GM21423 (cell line): Measurements from ENCODE around the gene EXOC7.
A peak's percentile ranks its signal among the peaks of the same experiment; 100 is the strongest.
"Not testable (repeated sequence)": the region's sequence is repeated elsewhere in the genome, so short reads cannot be mapped to it uniquely, and the experiment has no call there.

Experiments
- ATAC-seq: cut with Tn5 transposase; IDR thresholded peaks from one replicate; pipeline ENCODE4 v1.9.1; 2021; ENCODE audit warnings: mild to moderate bottlenecking, moderate library complexity; ENCODE audit not compliant: unreplicated experiment

Gene EXOC7

DNA sequence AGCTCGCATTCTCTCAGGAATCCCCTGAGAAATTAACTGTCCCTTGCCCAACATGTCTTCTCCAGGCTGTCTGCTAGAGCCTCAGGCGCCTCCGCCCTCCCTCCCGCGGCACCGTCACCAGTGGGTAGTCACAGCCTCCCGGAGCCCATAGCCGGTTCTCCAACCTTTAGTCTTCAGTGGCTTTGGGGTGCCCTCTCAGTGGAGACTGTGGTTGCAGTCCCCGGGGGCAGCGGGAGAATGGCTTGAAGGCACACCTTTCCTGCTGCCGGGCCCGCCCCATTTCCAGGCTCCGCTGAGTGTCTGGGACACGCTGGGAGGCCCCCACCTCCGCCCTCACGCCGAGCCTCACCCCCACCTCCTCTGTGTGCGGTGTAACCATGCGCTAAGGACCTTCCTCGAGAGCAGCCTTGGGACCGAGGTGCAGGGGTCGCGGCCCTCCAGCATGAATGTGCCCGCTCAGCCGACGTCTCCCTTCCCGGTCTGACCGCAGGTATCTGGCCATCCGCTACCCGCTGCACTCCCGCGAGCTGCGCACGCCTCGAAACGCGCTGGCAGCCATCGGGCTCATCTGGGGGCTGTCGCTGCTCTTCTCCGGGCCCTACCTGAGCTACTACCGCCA, 27.3 kb downstream of the EXOC7 start:
- no peak for ATAC-seq

DNA sequence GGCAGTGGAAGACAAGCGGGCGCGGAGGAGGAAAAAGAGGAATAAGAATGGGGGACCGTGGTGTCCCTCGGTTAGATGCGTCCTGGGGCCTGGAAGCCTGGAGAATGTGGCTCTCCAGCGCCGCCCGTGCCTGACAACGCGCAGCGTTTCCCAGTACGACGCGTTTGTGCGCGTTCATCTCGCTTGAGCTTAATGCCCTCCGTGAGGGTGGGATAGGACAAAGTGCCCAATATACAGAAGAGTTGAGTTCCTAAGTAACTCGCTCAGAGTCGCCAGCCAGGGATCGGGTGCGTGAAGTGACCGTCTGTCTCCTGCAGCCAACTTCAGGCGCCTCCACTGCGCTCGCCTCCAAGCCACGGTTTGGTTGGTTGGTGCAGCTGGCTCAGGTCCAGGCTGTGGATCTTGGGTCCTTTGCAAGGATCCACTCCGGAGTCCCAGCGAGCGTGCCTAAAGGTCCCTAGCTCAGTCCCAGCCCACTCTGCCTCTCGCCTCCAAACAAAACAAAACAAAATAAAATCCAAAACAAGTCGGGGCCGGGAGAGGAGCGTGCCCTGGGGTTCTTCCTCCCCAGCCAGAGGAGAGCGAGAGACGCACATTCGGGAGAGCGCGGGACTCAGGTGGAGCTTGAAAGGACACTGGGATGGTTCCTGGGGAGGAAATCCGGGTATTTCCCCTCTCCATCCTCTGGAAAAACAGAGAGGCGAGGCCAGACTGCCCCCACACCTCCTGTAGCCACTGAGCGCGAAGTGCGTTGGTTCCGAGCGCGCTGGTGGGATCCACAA, 28.0 kb downstream of the EXOC7 start:
- ATAC-seq: no peak

DNA sequence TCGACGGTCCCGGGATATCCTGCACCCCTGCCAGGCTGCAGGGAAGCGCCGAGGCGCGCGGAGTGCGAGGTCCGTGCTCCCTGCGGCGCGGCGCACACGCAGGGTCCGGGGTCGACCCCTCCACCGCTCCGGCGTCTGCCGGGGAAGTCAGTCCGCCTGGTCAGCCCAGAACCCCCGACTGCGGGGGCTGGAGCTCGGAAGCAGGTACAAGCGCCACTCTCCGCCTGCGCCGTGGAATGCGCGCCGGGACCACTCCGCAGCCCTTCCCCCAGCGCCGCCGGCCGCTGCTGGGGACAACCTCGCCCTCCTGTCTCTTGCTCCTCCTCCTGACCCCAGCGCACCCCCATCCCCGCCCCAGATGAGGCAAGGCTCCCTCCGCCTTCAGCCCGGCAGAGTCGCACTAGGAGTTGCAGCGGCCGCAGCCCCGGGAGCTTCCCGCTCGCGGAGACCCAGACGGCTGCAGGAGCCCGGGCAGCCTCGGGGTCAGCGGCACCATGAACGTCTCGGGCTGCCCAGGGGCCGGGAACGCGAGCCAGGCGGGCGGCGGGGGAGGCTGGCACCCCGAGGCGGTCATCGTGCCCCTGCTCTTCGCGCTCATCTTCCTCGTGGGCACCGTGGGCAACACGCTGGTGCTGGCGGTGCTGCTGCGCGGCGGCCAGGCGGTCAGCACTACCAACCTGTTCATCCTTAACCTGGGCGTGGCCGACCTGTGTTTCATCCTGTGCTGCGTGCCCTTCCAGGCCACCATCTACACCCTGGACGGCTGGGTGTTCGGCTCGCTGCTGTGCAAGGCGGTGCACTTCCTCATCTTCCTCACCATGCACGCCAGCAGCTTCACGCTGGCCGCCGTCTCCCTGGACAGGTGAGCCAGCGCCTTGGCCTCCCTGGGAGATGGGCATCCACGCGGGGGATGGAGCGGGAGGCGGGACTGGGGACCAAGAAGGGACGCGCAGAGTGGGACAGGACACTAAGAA, 28.9 kb downstream of the EXOC7 start, which contains the start of gene GALR2:
Gene GALR2 (plus strand): TSS at position 392 of the 974 bp plus-strand sequence. CDS start 103 bp downstream, at position 495.
- no peak for ATAC-seq

DNA sequence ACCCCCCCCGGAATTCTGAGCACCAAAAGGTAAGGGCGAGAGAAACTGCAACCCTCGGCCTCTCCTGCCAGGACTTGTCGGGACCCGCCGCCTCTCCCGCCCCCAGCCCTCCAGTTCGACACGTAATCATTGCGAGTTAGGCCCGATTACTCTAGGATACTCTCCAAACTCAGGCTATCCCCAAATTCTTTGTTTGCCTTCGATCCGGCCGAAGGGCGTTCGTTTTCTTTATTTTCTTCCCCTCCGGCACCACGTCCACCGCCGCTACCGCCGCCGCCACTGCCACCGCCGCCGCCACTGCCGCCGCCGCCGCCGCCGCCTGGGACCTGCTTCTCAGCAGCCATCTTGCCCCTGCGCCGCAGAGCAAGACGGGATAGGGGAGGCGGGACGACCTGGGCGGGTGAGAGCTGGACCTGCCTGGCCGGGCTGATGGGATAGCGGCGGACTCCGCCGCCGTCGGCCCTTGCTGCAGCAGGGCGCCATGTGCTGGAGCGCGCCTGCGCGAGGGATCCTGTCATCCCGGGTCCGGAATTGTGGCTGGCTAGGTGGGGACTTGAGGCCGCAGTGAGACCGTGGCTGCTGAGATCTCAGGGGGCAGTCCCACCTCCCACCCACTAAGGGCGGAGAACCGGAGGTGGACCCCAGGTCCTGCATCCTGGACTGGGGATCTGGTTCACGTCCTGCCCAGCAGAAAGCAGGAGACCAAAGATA, 31.3 kb downstream of the EXOC7 start, which contains the start of gene SRP68:
Gene SRP68 (minus strand): TSS at position 370 of the 711 bp plus-strand sequence. CDS start 26 bp downstream, at position 344.
- ATAC-seq: peak; percentile 93

DNA sequence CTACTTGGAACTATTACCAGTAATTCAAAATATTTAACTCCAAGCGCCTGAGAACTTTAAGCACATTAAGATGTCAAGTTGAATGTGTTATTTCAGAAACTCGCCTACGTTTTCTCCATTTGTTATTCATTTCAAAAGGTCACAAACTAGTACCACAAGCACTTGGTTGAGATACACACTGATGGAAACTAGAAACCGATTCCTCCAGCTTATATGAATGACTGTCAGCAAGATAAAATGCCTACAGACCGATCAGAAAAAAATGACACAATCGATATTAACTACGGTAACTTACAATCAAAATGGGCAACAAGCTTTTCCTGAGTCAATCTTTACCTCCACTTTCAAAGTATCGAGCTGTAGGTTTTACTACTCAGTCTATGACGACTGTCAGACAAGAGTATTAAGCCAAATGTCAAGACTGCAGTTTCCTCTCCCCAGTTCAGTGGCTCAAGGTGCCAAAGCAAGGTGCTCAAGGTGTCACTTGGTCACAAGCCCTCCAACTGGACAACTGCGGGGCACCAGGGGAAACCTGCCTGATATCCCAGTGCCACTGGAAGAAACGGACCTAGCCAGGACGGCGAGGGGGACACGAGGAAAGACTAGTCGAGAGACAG, 31.9 kb downstream of the EXOC7 start:
- no peak for ATAC-seq

DNA sequence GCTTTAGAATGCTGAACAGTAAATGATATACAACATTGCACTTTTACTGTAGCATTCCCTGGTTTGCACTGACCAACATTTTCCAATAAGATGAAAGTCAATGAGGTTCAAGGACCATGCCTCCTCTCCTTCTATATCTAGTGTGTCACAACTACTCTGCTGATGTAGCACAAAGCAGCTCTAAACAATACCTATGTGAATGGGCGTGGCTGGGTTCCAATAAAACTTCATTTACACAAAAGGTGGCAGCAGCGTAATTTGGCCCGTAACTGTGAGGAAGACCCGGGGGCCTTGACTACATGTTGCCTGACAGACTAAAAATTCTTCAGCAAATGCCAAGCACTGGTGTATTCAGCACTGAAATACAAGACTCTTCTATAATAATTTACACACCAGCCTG, 37.8 kb downstream of the EXOC7 start:
- no peak for ATAC-seq

DNA sequence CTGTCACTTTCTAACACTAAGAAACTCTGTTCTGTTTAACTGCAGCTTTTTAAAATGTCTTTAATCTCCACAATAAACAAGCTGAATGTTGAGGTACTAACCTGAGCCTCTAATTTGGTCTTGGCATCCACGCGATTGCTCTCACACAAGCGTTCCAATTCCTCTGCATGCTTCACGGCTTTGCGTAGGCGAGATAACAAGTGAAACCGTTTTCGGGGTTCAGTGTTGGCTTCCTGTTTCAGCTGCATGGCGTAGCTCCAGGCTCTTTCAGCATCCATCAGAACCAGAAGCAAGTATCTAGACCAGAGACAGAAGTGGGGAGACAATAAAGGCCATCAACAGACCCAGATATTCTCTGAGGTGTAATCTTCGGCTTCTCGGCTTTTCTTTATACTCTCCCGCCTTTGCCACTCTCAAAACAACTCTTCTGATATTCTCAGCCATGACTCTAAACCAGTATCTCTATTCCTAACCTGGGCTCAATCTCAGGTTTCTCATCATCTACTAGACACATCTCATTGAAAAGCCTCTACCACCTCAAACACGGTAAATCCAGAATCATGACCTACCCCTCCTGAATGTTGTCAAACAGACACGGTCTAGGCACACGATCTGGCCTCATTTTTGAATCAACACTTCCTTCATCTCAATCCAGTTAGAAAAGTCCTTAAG, 39.6 kb downstream of the EXOC7 start:
- ATAC-seq: no peak

DNA sequence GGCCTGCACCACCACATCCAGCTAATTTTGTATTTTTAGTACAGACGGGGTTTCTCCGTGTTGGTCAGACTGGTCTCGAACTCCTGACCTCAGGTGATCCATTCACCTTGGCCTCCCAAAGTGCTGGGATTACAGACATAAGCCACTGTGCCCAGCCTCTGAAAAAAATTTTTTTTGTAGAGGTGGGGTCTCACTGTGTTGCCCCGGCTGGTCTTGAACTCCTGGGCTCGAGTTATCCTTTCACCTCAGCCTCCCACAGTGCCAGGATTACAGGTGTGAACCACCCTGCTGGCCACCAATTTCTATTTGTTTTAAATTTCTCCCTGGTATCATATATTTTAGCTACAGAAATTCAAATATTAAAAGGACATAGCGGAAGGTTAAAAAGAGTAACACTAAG, 45.3 kb downstream of the EXOC7 start:
- not testable (repeated sequence) for ATAC-seq

DNA sequence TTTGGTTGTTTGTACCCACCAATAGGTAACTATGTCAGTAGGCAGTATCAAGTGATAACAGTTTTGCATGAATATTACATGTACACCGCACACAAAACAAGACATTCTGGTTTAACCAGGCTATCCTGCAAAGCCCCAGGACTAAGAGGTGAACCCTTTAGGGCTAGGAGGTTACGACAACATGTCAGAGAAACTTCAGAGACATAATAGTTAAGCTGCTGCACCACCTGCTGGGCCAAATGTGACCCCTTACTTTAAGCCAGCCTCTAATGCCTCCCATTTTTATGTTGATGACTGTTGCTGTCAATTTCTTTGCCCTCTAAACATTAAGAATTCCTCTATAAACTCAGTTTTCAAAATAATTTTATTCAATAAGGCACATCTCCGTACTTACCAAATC, 46.7 kb downstream of the EXOC7 start:
- ATAC-seq: no peak

DNA sequence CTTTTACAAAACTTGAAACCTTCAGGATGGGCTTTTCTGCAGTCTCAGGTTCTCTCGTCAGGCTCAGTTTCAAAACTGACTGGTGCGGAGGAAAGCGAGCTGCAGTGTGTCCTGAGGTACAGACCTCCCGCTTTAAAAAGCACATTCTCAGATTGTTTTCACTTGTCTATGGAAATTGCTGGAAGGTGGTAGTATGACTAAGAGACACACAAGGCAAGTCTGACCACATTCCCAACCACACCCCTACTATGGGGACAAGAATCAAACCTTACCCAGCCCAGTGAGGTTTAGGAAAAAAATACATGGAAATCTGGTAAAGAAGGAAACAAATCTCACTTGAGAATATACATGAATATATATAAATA, 49.5 kb downstream of the EXOC7 start:
- ATAC-seq: no peak

DNA sequence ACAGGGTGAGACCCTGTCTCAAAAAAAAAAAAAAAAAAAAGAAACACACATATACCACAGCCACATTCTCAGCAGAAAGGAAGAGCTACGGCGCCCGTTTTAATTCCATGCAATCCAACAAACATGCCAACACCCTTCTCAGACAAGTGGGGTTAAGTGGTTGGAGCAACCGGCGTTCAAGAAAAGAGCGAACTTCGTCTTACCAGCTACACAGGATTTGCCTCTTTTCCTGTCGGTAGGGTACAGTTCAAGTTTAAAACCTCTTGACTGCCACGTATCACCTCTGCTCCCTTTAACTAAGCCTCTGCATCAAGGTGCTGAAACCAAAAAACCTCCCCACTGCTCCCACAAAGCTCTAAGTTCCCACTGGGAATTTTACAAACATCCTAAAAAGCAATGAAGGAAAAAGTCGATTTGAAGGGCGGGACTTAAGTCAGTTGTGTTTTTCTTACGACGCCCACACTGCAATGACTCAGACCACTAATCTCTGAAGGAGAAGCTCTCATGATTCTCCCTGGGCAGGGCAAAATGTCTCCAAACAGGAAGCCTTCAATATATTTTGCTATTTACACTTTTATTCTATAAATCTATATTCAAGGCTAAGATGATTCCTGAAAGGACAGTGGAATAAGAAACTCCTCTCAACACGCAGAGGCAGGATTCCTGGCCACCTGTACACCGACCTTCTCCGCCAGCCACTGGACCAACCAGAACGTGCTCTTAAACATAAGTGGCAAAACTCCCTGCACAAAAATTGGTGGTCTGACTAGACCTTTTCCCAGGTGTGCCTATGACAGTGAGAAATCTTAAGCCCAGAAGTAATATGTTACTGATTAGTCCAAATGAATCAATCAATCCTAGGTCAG, 50.1 kb downstream of the EXOC7 start:
- no peak for ATAC-seq

DNA sequence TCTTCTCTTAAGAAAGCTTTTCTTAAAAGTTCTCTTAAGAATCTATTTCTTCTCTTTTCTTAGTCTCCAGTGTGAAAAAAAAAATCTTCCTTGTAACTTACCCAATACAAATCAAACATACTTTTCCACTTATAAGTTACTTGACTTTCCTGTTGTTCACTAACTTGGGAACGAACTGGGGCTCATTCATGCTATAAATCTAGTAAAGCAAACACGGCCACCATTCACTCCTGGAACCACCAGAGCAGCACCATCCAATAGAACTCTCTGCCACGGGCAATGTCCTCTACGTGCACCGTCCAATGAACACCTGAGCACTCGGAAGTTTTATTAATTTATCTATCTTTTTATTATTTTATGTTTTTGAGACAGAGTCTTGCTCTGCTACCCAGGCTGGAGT, 52.0 kb downstream of the EXOC7 start:
- ATAC-seq: no peak

DNA sequence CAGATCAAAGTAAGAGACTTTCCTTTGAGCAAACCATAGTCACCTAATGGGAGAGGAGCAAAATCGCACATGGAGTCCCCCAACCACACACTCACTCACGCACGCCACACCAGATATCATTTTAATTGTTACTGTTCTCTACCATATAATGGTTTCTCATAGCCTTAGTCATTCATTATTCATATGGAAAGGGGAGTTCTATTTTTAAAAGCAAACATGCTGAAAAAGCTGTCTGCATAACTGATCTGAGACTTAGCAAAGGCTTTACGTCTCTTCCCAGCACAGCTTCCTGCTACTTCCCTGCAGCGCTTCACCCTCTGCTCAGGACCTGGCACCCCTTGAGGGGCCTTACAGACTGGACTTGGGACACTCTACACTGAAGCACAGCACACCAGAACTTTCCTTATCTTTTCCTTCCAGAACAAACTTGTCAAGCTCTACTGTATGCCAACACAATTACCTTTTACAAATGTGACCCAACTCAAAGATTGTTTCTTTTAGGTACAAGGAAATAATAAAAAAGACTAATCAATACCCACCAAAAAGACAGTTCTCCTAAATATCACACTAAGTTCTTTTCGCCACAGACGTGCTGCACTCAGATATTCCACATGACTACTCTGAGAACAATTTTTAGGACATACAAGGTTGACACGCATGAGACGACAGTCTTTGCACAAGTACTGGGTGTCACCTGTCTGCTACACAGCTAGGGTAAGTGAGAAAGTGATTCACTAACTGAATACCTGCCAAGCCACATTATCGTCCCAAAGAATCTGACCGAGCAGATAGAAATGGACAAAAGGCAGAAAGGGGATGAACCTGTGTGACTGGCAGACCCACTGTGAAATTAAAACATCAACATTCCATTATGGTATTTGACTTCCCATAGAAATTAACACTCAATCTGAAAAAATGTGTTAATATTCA, 52.8 kb downstream of the EXOC7 start:
- ATAC-seq: no peak

DNA sequence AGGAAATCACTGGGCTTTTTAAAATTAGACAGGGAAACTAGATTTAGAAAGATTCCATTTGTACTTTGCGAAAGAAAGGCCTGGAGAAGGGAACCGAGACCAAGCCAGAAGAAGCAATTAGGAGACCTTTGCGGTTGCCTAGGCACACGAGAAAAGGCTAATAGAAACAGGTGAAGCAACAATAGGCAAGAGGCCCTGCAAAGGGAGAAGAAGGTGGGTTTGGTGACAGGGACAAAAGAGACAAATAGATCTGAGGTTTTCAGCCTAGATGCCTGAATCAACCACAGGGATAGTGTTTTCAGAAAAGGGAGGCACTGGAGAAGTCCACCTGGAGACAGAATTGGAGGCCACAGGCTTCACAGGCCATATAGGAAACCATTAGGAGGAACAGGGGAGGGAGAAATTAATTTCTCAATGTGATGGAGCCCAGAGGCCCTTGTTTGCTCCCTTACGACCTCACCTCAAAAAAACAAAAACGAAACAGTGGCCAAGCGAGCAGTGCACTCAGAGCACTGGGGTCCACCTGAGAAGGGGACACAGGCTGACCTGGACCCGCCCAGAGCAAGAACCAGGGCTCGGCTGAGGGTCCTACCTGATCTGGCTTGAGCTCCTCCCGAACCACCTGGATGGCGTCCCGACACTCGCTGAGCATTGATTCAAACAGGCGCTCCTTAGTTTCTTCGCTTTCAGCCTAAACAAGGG, 53.6 kb downstream of the EXOC7 start:
- no peak for ATAC-seq

DNA sequence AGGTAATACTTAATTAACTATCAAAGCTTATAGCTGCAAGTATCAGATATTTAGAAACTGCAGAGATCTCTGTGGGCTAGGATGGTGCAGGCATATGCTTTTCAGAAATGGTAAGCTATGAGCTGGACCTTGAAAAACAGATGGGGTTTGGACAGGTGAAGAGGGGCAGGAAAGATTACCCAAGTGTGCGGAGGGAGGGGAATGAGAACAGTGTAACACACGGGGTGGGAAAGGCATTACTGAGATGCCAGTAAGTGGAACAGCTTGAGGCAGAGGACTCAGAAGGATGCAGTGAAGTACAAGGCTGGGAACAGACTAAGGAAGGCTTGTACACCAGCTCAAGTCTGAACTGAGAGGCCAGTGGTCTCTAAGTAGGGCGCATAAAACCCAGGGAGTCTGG, 54.3 kb downstream of the EXOC7 start:
- no peak for ATAC-seq

DNA sequence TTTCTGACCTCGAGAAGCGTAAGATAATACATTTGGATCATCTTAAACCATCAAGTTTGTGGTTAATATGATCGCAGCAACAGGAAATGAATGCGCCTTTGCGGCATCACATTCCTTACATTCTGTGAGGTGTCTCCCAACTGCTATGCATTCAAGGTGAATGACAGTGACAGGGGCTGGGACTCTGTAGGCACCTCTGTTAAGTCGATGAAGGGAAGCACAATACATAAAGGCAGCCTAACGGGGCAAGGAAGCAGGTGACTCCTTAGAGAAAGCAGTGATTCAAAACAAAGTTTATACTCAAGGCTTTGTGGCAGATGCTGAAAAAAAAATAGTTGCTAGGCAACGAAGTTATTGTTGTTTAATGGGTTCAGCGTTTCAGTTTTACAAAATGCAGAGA, 54.9 kb downstream of the EXOC7 start:
- no peak for ATAC-seq

DNA sequence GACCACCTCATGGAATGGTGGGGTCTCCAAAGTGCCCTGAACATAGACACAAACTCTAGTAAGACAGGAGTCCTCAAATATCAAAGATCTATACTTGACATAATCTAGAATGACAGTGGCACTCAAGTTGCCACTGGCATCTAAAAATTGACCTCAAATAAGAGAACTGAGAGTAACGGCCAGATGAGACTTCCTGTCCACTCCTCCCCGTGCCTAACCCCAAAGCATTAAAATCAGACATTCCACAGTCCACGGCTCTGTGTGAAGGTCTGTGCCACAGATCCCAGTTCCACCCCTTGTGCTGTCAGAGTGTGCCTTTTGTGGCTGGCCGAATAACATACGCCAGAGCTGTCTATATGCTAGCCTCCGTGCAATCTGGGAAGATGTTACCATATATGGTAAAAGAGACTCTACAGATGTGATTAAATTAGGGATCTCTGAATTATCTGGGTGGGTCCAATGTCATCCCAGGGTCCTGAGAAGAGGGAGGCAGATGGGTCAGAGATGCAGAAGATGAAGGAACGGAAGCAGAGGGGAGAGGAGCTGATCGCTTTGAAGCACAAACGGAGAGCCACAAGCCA, 55.5 kb downstream of the EXOC7 start:
- ATAC-seq: no peak
